ENCODE measurements around the gene PLA2G4F. TPM values are rescaled to one million over a fixed set of nuclear protein-coding genes. Genes with fewer than 3 reads are reported as not detected.

The PLA2G4F gene
- total RNA-seq, 4 donors from 2014 or later, result 7.4 to 45.2 (median 36.6) TPM

GRCh38 chr15:42133886-42134502 is 22.4 kb downstream of the PLA2G4F start:
- Histone ChIP-seq H3K36me3 (no peaks in the 10 kb centered on the region), H3K4me1 (no peaks in the 10 kb centered on the region), H3K4me3 (no peak overlapping the region), H3K27me3 (no peaks in the 10 kb centered on the region), H3K9me3 (peaks cover 0 to 9% (median 0%) of the 10 kb centered on the region in 4 donors), H3K27ac (no peak overlapping the region)
- TF ChIP-seq CTCF (IDR thresholded peaks at IDR 0.05) (peak in 4 of 6 experiments; percentile 37 to 66 (median 56)), POLR2A (IDR thresholded peaks at IDR 0.05) (no peak)
- DNase-seq, result peak; percentile 20 to 77 (median 69)

GRCh38 chr15:42133356-42133755 is 23.1 kb downstream of the PLA2G4F start:
- no peak overlapping the region for H3K27ac ChIP-seq
- H3K36me3 ChIP-seq, result no peaks in the 10 kb centered on the region
- no peak overlapping the region for H3K4me3 ChIP-seq
- H3K9me3 ChIP-seq, result peaks cover 0 to 4% (median 0%) of the 10 kb centered on the region in 4 donors
- DNase-seq, result peak in 2 of 3 donors; percentile 6 to 28
- no peaks in the 10 kb centered on the region for H3K27me3 ChIP-seq
- H3K4me1 ChIP-seq, result no peaks in the 10 kb centered on the region
- no peak for TF ChIP-seq CTCF (IDR thresholded peaks at IDR 0.05)
- no peak for TF ChIP-seq POLR2A (IDR thresholded peaks at IDR 0.05)

- DNase-seq, result peak in 2 of 3 donors; percentile 6 to 34
- Histone ChIP-seq H3K4me1 (no peaks in the 10 kb centered on the region), H3K9me3 (no peaks in the 10 kb centered on the region), H3K27ac (no peak overlapping the region), H3K27me3 (no peaks in the 10 kb centered on the region), H3K4me3 (no peak overlapping the region), H3K36me3 (no peaks in the 10 kb centered on the region)
- TF ChIP-seq POLR2A (IDR thresholded peaks at IDR 0.05) (no peak), CTCF (IDR thresholded peaks at IDR 0.05) (no peak)
Measured at GRCh38 chr15:42131826-42132806, 24.3 kb downstream of the PLA2G4F start.

GRCh38 chr15:42131006-42131405 is 25.4 kb downstream of the PLA2G4F start:
- no peak overlapping the region for H3K4me3 ChIP-seq
- H3K36me3 ChIP-seq, result no peaks in the 10 kb centered on the region
- no peaks in the 10 kb centered on the region for H3K4me1 ChIP-seq
- peak in 1 of 3 donors; percentile 23 for DNase-seq
- TF ChIP-seq POLR2A (IDR thresholded peaks at IDR 0.05), result no peak
- TF ChIP-seq CTCF (IDR thresholded peaks at IDR 0.05), result no peak
- H3K9me3 ChIP-seq, result no peaks in the 10 kb centered on the region
- no peaks in the 10 kb centered on the region for H3K27me3 ChIP-seq
- no peak overlapping the region for H3K27ac ChIP-seq

- no peak overlapping the region for H3K4me3 ChIP-seq
- no peaks in the 10 kb centered on the region for H3K27me3 ChIP-seq
- no peaks in the 10 kb centered on the region for H3K4me1 ChIP-seq
- TF ChIP-seq POLR2A (IDR thresholded peaks at IDR 0.05), result no peak
- TF ChIP-seq CTCF (IDR thresholded peaks at IDR 0.05), result no peak
- no peaks in the 10 kb centered on the region for H3K9me3 ChIP-seq
- H3K27ac ChIP-seq, result no peak overlapping the region
- peak in 2 of 3 donors; percentile 2 to 22 for DNase-seq
- no peaks in the 10 kb centered on the region for H3K36me3 ChIP-seq
Measured at GRCh38 chr15:42130246-42130986, 26.0 kb downstream of the PLA2G4F start.
